Liver (tissue), 9 donors: Measurements from ENCODE around the gene PIGN. TPM values are rescaled to one million over a fixed set of nuclear protein-coding genes. Genes with fewer than 3 reads are reported as not detected.

Experiments
- DNase-seq: peaks from one replicate; pipeline ENCODE4 v3.0.0-alpha.2; 2017; ENCODE audit warnings: low spot score
- H3K27ac ChIP-seq, 2 donors: one replicate each; pipeline ENCODE4 v1.7.0; 2013; ENCODE audit warnings: inconsistent platforms in 2 of 2, low read length in 2 of 2, control low read depth in 1 of 2, low read depth in 1 of 2, mild to moderate bottlenecking in 1 of 2
- H3K27me3 ChIP-seq, 4 donors: one replicate each; pipeline versions ENCODE4 v1.6.1 to v1.7.0; 2013; ENCODE audit warnings: low read length in 3 of 4, inconsistent platforms in 1 of 4, mild to moderate bottlenecking in 1 of 4, moderate library complexity in 1 of 4; ENCODE audit not compliant: control insufficient read depth in 4 of 4, insufficient read depth in 4 of 4
- H3K36me3 ChIP-seq, 4 donors: one replicate each; pipeline versions ENCODE4 v1.6.1 to v1.7.0; 2013; ENCODE audit warnings: low read length in 3 of 4, mild to moderate bottlenecking in 3 of 4, low read depth in 1 of 4, moderate library complexity in 1 of 4; ENCODE audit not compliant: control insufficient read depth in 4 of 4, insufficient read depth in 3 of 4
- H3K4me1 ChIP-seq, 4 donors: one replicate each; pipeline versions ENCODE4 v1.6.1 to v1.7.0; 2013; ENCODE audit warnings: low read length in 3 of 4, mild to moderate bottlenecking in 3 of 4, moderate library complexity in 1 of 4; ENCODE audit not compliant: control insufficient read depth in 4 of 4, insufficient read depth in 4 of 4
- H3K4me3 ChIP-seq, 3 donors: one replicate each; pipeline versions ENCODE4 v1.6.1 to v1.7.0; 2013; ENCODE audit warnings: low read length in 3 of 3, control low read depth in 1 of 3, low read depth in 1 of 3, mild to moderate bottlenecking in 1 of 3
- H3K9ac ChIP-seq, 2 donors: one replicate each; pipeline ENCODE4 v1.7.0; 2013; ENCODE audit warnings: low read length in 2 of 2, mild to moderate bottlenecking in 2 of 2, moderate library complexity in 2 of 2, control low read depth in 1 of 2, low read depth in 1 of 2
- H3K9me3 ChIP-seq, 4 donors: one replicate each; pipeline versions ENCODE4 v1.6.1 to v1.7.0; 2013; ENCODE audit warnings: low read length in 3 of 4; ENCODE audit not compliant: control insufficient read depth in 4 of 4
- ATF3 ChIP-seq: IDR thresholded peaks from 2 replicates; pipeline ENCODE4 v1.6.1; 2016; ENCODE audit warnings: antibody characterized with exemption
- CTCF ChIP-seq: fragments of 150-350 bp; IDR thresholded peaks from 2 replicates; pipeline ENCODE4 v1.5.1; 2017; ENCODE audit warnings: improper control_type of control experiment, low read depth, low read length; ENCODE audit not compliant: missing input control
- EGR1 ChIP-seq, 2 donors: IDR thresholded peaks; 2 replicates each; pipeline ENCODE4 v1.6.1; 2016 to 2018; ENCODE audit warnings: antibody characterized with exemption in 2 of 2, low read depth in 2 of 2
- FOXA1 ChIP-seq: IDR thresholded peaks from 2 replicates; pipeline ENCODE4 v1.6.1; 2016; ENCODE audit warnings: antibody characterized with exemption
- FOXA2 ChIP-seq: IDR thresholded peaks from 2 replicates; pipeline ENCODE4 v1.6.1; 2016; ENCODE audit warnings: antibody characterized with exemption
- GABPA ChIP-seq, 2 donors: IDR thresholded peaks in 1 of 2; conservative IDR thresholded peaks in 1 of 2; 2 replicates each; pipeline ENCODE4 v1.6.1; 2016; ENCODE audit warnings: antibody characterized with exemption in 2 of 2, mild to moderate bottlenecking in 1 of 2, moderate library complexity in 1 of 2
- HNF4A ChIP-seq, 2 donors: conservative IDR thresholded peaks; 2 replicates each; pipeline ENCODE4 v1.6.1; 2016; ENCODE audit warnings: antibody characterized with exemption in 2 of 2, mild to moderate bottlenecking in 2 of 2
- HNF4G ChIP-seq: IDR thresholded peaks from 2 replicates; pipeline ENCODE4 v1.6.1; 2016; ENCODE audit warnings: antibody characterized with exemption
- JUND ChIP-seq, 2 donors: IDR thresholded peaks; 2 replicates each; pipeline ENCODE4 v1.6.1; 2016; ENCODE audit warnings: antibody characterized with exemption in 2 of 2
- NR2F2 ChIP-seq: IDR thresholded peaks from 2 replicates; pipeline ENCODE4 v1.6.1; 2016; ENCODE audit warnings: antibody characterized with exemption
- RAD21 ChIP-seq, 2 donors: IDR thresholded peaks; 2 replicates each; pipeline ENCODE4 v1.6.1; 2016; ENCODE audit warnings: antibody characterized with exemption in 2 of 2, mild to moderate bottlenecking in 2 of 2
- RXRA ChIP-seq, 2 donors: IDR thresholded peaks; 2 replicates each; pipeline ENCODE4 v1.6.1; 2017 to 2018; ENCODE audit warnings: antibody characterized with exemption in 2 of 2, mild to moderate bottlenecking in 1 of 2
- SP1 ChIP-seq: IDR thresholded peaks from 2 replicates; pipeline ENCODE4 v1.6.1; 2018; ENCODE audit warnings: antibody characterized with exemption, mild to moderate bottlenecking
- TAF1 ChIP-seq: conservative IDR thresholded peaks from 2 replicates; pipeline ENCODE4 v1.6.1; 2016; ENCODE audit warnings: antibody characterized with exemption, mild to moderate bottlenecking
- YY1 ChIP-seq: IDR thresholded peaks from 2 replicates; pipeline ENCODE4 v1.6.1; 2016; ENCODE audit warnings: antibody characterized with exemption, mild to moderate bottlenecking
- ZBTB33 ChIP-seq: IDR thresholded peaks from 2 replicates; pipeline ENCODE4 v1.6.1; 2016; ENCODE audit warnings: antibody characterized with exemption
- WGBS: extraction: QIAGEN DNeasy Blood & Tissue Kit; methylation state at CpG from one replicate; pipeline ENCODE4 v1.1.7; 2013; 5-methylcytosine and 5-hydroxymethylcytosine counted together
- polyA plus RNA-seq, 2 donors: library from polyadenylated mRNA; stranded (reverse) in 1 of 2; unstranded in 1 of 2; fragments of 200-250 nt in 1 of 2; fragments of >200 nt in 1 of 2; fragmentation: Nextera tagmentation in 1 of 2; extraction: Ambion mirVana in 1 of 2; gene quantifications; one replicate each; pipeline versions ENCODE4 v1.2.1 to v1.2.3, GENCODE V29; 2013 to 2015
- total RNA-seq, 2 donors: library from RNA; depleted of rRNA; stranded (reverse); fragments of >200 nt; gene quantifications; one replicate each; pipeline ENCODE4 v1.2.3, GENCODE V29; 2014
- TF ChIP-seq, protein P1 (sequence below): IDR thresholded peaks from 2 replicates; pipeline ENCODE4 v1.6.1; 2016; ENCODE audit warnings: antibody characterized with exemption
- TF ChIP-seq, protein P2 (sequence below): IDR thresholded peaks from 2 replicates; pipeline ENCODE4 v1.6.1; 2016; ENCODE audit warnings: antibody characterized with exemption, mild to moderate bottlenecking
- donor health status: healthy.
- donor health status: healthy.
- donor health status: healthy.
- donor health status: healthy.
- donor health status: healthy.

PIGN gene
- total and polyA plus RNA-seq, 4 donors, result 5.1 to 20.6 (median 12.5) TPM

GRCh38 chr18:62023536-62023935 lies 163.3 kb downstream of the PIGN start:
- no peak for TF ChIP-seq SP1
- TF ChIP-seq RAD21 (IDR thresholded peaks at IDR 0.05), result no peak
- no peak for TF ChIP-seq EGR1 (IDR thresholded peaks at IDR 0.05; ENCODE audit: low read depth in 2 of 2)
- TF ChIP-seq RXRA (IDR thresholded peaks at IDR 0.05), result no peak
- no peak for TF ChIP-seq HNF4A (conservative IDR thresholded peaks at IDR 0.05)
- TF ChIP-seq YY1, result no peak
- TF ChIP-seq HNF4G, result no peak
- TF ChIP-seq GABPA (IDR thresholded peaks at IDR 0.05 in 1 of 2, conservative IDR thresholded peaks at IDR 0.05 in 1 of 2), result no peak
- TF ChIP-seq, protein P1, sequence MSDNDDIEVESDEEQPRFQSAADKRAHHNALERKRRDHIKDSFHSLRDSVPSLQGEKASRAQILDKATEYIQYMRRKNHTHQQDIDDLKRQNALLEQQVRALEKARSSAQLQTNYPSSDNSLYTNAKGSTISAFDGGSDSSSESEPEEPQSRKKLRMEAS, result no peak
- TF ChIP-seq NR2F2, result no peak
- no peak for TF ChIP-seq ZBTB33
- Histone ChIP-seq H3K9ac (no peak overlapping the region), H3K4me1 (no peaks in the 10 kb centered on the region), H3K9me3 (peaks cover 0 to 2% (median 0%) of the 10 kb centered on the region in 4 donors), H3K27me3 (peaks cover 0 to 3% (median 0%) of the 10 kb centered on the region in 4 donors), H3K27ac (no peak overlapping the region), H3K4me3 (no peak overlapping the region), H3K36me3 (no peaks in the 10 kb centered on the region)
- WGBS, result 68% methylated on average over 1 of the region's 1 CpG
- no peak for DNase-seq

DNA sequence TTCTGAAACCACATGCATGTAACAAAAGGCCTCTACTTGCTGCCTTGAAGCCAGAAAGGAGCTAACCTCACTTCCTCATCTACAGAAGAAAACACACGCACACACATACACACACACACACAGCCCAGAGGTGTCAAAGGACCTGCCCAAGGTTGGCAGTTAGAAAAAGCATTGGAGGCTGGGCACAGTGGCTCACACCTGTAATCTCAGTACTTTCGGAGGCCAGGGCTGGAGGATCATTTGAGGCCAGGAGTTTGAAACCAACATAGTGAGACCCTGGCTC lies 168.2 kb downstream of the PIGN start:
- 76% methylated on average over 2 of the region's 2 CpGs for WGBS
- no peak overlapping the region for H3K9ac ChIP-seq
- no peak overlapping the region for H3K27ac ChIP-seq
- no peaks in the 10 kb centered on the region for H3K36me3 ChIP-seq
- TF ChIP-seq SP1 (no peak), ATF3 (no peak), NR2F2 (no peak), GABPA (IDR thresholded peaks at IDR 0.05 in 1 of 2, conservative IDR thresholded peaks at IDR 0.05 in 1 of 2) (no peak), EGR1 (IDR thresholded peaks at IDR 0.05; ENCODE audit: low read depth in 2 of 2) (no peak), YY1 (no peak), FOXA1 (no peak), RXRA (IDR thresholded peaks at IDR 0.05) (no peak), JUND (IDR thresholded peaks at IDR 0.05) (no peak), CTCF (no peak), RAD21 (IDR thresholded peaks at IDR 0.05) (no peak), HNF4G (no peak), HNF4A (conservative IDR thresholded peaks at IDR 0.05) (no peak), TAF1 (no peak), FOXA2 (no peak)
- TF ChIP-seq, protein P2, sequence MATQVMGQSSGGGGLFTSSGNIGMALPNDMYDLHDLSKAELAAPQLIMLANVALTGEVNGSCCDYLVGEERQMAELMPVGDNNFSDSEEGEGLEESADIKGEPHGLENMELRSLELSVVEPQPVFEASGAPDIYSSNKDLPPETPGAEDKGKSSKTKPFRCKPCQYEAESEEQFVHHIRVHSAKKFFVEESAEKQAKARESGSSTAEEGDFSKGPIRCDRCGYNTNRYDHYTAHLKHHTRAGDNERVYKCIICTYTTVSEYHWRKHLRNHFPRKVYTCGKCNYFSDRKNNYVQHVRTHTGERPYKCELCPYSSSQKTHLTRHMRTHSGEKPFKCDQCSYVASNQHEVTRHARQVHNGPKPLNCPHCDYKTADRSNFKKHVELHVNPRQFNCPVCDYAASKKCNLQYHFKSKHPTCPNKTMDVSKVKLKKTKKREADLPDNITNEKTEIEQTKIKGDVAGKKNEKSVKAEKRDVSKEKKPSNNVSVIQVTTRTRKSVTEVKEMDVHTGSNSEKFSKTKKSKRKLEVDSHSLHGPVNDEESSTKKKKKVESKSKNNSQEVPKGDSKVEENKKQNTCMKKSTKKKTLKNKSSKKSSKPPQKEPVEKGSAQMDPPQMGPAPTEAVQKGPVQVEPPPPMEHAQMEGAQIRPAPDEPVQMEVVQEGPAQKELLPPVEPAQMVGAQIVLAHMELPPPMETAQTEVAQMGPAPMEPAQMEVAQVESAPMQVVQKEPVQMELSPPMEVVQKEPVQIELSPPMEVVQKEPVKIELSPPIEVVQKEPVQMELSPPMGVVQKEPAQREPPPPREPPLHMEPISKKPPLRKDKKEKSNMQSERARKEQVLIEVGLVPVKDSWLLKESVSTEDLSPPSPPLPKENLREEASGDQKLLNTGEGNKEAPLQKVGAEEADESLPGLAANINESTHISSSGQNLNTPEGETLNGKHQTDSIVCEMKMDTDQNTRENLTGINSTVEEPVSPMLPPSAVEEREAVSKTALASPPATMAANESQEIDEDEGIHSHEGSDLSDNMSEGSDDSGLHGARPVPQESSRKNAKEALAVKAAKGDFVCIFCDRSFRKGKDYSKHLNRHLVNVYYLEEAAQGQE, result no peak
- TF ChIP-seq, protein P1, result no peak
- no peaks in the 10 kb centered on the region for H3K27me3 ChIP-seq
- peaks cover 0 to 2% (median 0%) of the 10 kb centered on the region in 4 donors for H3K9me3 ChIP-seq
- no peak for DNase-seq
- no peak overlapping the region for H3K4me3 ChIP-seq
- no peaks in the 10 kb centered on the region for H3K4me1 ChIP-seq
